Measurements from ENCODE around the gene KRT72.

Gene KRT72

GRCh38 chr12:52636592-52637258 is 35.5 kb upstream of the KRT72 start:
- no peaks in the 10 kb centered on the region for H3K36me3 ChIP-seq (ENCODE audit: insufficient read depth, low read length)
- no peak overlapping the region for H3K27ac ChIP-seq (ENCODE audit: low read depth, low read length, poor library complexity, severe bottlenecking)
- H2AFZ ChIP-seq (ENCODE audit: low read length): no peak overlapping the region
- no peaks in the 10 kb centered on the region for H3K27me3 ChIP-seq (ENCODE audit: insufficient read depth, low read length)
- H3K4me2 ChIP-seq (ENCODE audit: low read length): no peak overlapping the region
- H4K20me1 ChIP-seq (ENCODE audit: insufficient read depth, low read length): no peaks in the 10 kb centered on the region
- H3K9me2 ChIP-seq (ENCODE audit: low read depth, low read length): no peaks in the 10 kb centered on the region
- TF ChIP-seq EZH2 (IDR thresholded peaks at IDR 0.05; ENCODE audit: borderline replicate concordance, low read length) (no peak), CTCF (IDR thresholded peaks at IDR 0.05; ENCODE audit: low read length) (no peak)
- H3K79me2 ChIP-seq (ENCODE audit: insufficient read depth, low read length): no peaks in the 10 kb centered on the region
- no peaks in the 10 kb centered on the region for H3K4me1 ChIP-seq (ENCODE audit: insufficient read depth, low read length, severe bottlenecking)
- no peaks in the 10 kb centered on the region for H3K9me3 ChIP-seq (ENCODE audit: low read length)
- no peak overlapping the region for H3K9ac ChIP-seq (ENCODE audit: low read length)
- H3F3A ChIP-seq (ENCODE audit: insufficient read depth, low read length): no peaks in the 10 kb centered on the region
- no peak overlapping the region for H3K4me3 ChIP-seq (ENCODE audit: low read depth, low read length, poor library complexity, severe bottlenecking)

GRCh38 chr12:52636189-52636588 is 34.9 kb upstream of the KRT72 start:
- no peaks in the 10 kb centered on the region for H4K20me1 ChIP-seq (ENCODE audit: insufficient read depth, low read length)
- no peak overlapping the region for H2AFZ ChIP-seq (ENCODE audit: low read length)
- no peaks in the 10 kb centered on the region for H3F3A ChIP-seq (ENCODE audit: insufficient read depth, low read length)
- no peaks in the 10 kb centered on the region for H3K9me3 ChIP-seq (ENCODE audit: low read length)
- H3K9me2 ChIP-seq (ENCODE audit: low read depth, low read length): no peaks in the 10 kb centered on the region
- H3K79me2 ChIP-seq (ENCODE audit: insufficient read depth, low read length): no peaks in the 10 kb centered on the region
- no peak overlapping the region for H3K27ac ChIP-seq (ENCODE audit: low read depth, low read length, poor library complexity, severe bottlenecking)
- TF ChIP-seq EZH2 (IDR thresholded peaks at IDR 0.05; ENCODE audit: borderline replicate concordance, low read length): no peak
- TF ChIP-seq CTCF (IDR thresholded peaks at IDR 0.05; ENCODE audit: low read length): no peak
- no peak overlapping the region for H3K9ac ChIP-seq (ENCODE audit: low read length)
- no peaks in the 10 kb centered on the region for H3K36me3 ChIP-seq (ENCODE audit: insufficient read depth, low read length)
- no peak overlapping the region for H3K4me2 ChIP-seq (ENCODE audit: low read length)
- H3K4me1 ChIP-seq (ENCODE audit: insufficient read depth, low read length, severe bottlenecking): no peaks in the 10 kb centered on the region
- H3K4me3 ChIP-seq (ENCODE audit: low read depth, low read length, poor library complexity, severe bottlenecking): no peak overlapping the region
- no peaks in the 10 kb centered on the region for H3K27me3 ChIP-seq (ENCODE audit: insufficient read depth, low read length)

GRCh38 chr12:52634266-52635056 is 33.2 kb upstream of the KRT72 start:
- Histone ChIP-seq H2AFZ (ENCODE audit: low read length) (no peak overlapping the region), H3K27ac (ENCODE audit: low read depth, low read length, poor library complexity, severe bottlenecking) (no peak overlapping the region), H3K9me2 (ENCODE audit: low read depth, low read length) (no peaks in the 10 kb centered on the region), H3F3A (ENCODE audit: insufficient read depth, low read length) (no peaks in the 10 kb centered on the region), H3K27me3 (ENCODE audit: insufficient read depth, low read length) (no peaks in the 10 kb centered on the region), H3K79me2 (ENCODE audit: insufficient read depth, low read length) (no peaks in the 10 kb centered on the region), H3K4me1 (ENCODE audit: insufficient read depth, low read length, severe bottlenecking) (no peaks in the 10 kb centered on the region), H3K9ac (ENCODE audit: low read length) (no peak overlapping the region), H3K9me3 (ENCODE audit: low read length) (no peaks in the 10 kb centered on the region), H3K4me3 (ENCODE audit: low read depth, low read length, poor library complexity, severe bottlenecking) (no peak overlapping the region), H4K20me1 (ENCODE audit: insufficient read depth, low read length) (no peaks in the 10 kb centered on the region), H3K4me2 (ENCODE audit: low read length) (no peak overlapping the region), H3K36me3 (ENCODE audit: insufficient read depth, low read length) (no peaks in the 10 kb centered on the region)
- TF ChIP-seq CTCF (IDR thresholded peaks at IDR 0.05; ENCODE audit: low read length): no peak
- TF ChIP-seq EZH2 (IDR thresholded peaks at IDR 0.05; ENCODE audit: borderline replicate concordance, low read length): no peak
